Neural crest cell (in vitro differentiated cells): ENCODE measurements around the gene PPBP. TPM values are rescaled to one million over a fixed set of nuclear protein-coding genes. Genes with fewer than 3 reads are reported as not detected.
"Not testable (repeated sequence)": the region's sequence is repeated elsewhere in the genome, so short reads cannot be mapped to it uniquely, and the experiment has no call there.

Experiments used
- DNase-seq: peaks from one replicate; pipeline ENCODE4 v3.0.0; 2021; ENCODE audit warnings: low read depth, mixed read lengths, low spot score
- H3K27ac Mint-ChIP-seq: one replicate; pipeline ENCODE4 v1.8.0; 2021; ENCODE audit warnings: mild to moderate bottlenecking, mixed read lengths; ENCODE audit not compliant: unreplicated experiment
- H3K27me3 Mint-ChIP-seq: 2 replicates; pipeline ENCODE4 v1.8.0; 2021; ENCODE audit warnings: low read depth, mild to moderate bottlenecking, mixed read lengths
- H3K36me3 Mint-ChIP-seq: 2 replicates; pipeline ENCODE4 v1.8.0; 2021; ENCODE audit warnings: low read depth, mild to moderate bottlenecking, mixed read lengths
- H3K4me1 Mint-ChIP-seq: 2 replicates; pipeline ENCODE4 v1.8.0; 2021; ENCODE audit warnings: mixed read lengths
- H3K4me3 Mint-ChIP-seq: one replicate; pipeline ENCODE4 v1.8.0; 2021; ENCODE audit warnings: mild to moderate bottlenecking, mixed read lengths
- H3K9me3 Mint-ChIP-seq: 2 replicates; pipeline ENCODE4 v1.8.0; 2021; ENCODE audit warnings: mixed read lengths
- CTCF ChIP-seq: fragments of 200-600 bp; sonication (generic); conservative IDR thresholded peaks from 2 replicates; pipeline ENCODE4 v1.5.0; 2021; ENCODE audit warnings: antibody characterized with exemption, mild to moderate bottlenecking
- total RNA-seq: library from RNA; stranded (reverse); gene quantifications from 2 replicates; pipeline ENCODE4 v1.2.1, GENCODE V29; 2021

Gene PPBP
- total RNA-seq, 1 donor from 2014 or later: not detected

- H3K4me1 Mint-ChIP-seq: no peaks in the 10 kb centered on the region
- no peak for DNase-seq
- no peak for TF ChIP-seq CTCF
- no peak overlapping the region for H3K27ac Mint-ChIP-seq
- H3K36me3 Mint-ChIP-seq: no peaks in the 10 kb centered on the region
- peaks cover 13% of the 10 kb centered on the region for H3K9me3 Mint-ChIP-seq
- H3K4me3 Mint-ChIP-seq: no peak overlapping the region
- H3K27me3 Mint-ChIP-seq: peaks cover 2% of the 10 kb centered on the region
Measured at GRCh38 chr4:73967866-73968265, 20.1 kb downstream of the PPBP start.

- peak; percentile 40 for TF ChIP-seq CTCF
- H3K4me3 Mint-ChIP-seq: no peak overlapping the region
- no peak for DNase-seq
- H3K27ac Mint-ChIP-seq: no peak overlapping the region
- peaks cover 2% of the 10 kb centered on the region for H3K27me3 Mint-ChIP-seq
- no peaks in the 10 kb centered on the region for H3K4me1 Mint-ChIP-seq
- H3K36me3 Mint-ChIP-seq: peaks cover 8% of the 10 kb centered on the region
- peaks cover 14% of the 10 kb centered on the region for H3K9me3 Mint-ChIP-seq
Measured at GRCh38 chr4:73964862-73965611, 23.0 kb downstream of the PPBP start.

GRCh38 chr4:73962724-73963123 lies 25.3 kb downstream of the PPBP start:
- peaks cover 21% of the 10 kb centered on the region for H3K9me3 Mint-ChIP-seq
- H3K27ac Mint-ChIP-seq: no peak overlapping the region
- no peak overlapping the region for H3K4me3 Mint-ChIP-seq
- peaks cover 8% of the 10 kb centered on the region for H3K36me3 Mint-ChIP-seq
- no peaks in the 10 kb centered on the region for H3K4me1 Mint-ChIP-seq
- peaks cover 2% of the 10 kb centered on the region for H3K27me3 Mint-ChIP-seq
- TF ChIP-seq CTCF: no peak
- no peak for DNase-seq

GRCh38 chr4:73959041-73959440 lies 28.9 kb downstream of the PPBP start:
- not testable (repeated sequence) for DNase-seq, H3K27me3 Mint-ChIP-seq, H3K4me3 Mint-ChIP-seq, H3K27ac Mint-ChIP-seq, H3K4me1 Mint-ChIP-seq
- Mint-ChIP-seq H3K9me3 (peaks cover 30% of the 10 kb centered on the region), H3K36me3 (peaks cover 18% of the 10 kb centered on the region)

- Mint-ChIP-seq H3K27ac (no peak overlapping the region), H3K4me1 (peaks cover 5% of the 10 kb centered on the region)
Measured at GRCh38 chr4:73952352-73952751, 35.6 kb downstream of the PPBP start.

GRCh38 chr4:73950376-73950920 lies 37.5 kb downstream of the PPBP start:
- not testable (repeated sequence) for H3K27ac Mint-ChIP-seq, H3K36me3 Mint-ChIP-seq
- H3K27me3 Mint-ChIP-seq: peaks cover 46% of the 10 kb centered on the region

More at GRCh38 chr4:73952352-73952751, 35.6 kb downstream of the PPBP start:
- no peak for DNase-seq
- peaks cover 28% of the 10 kb centered on the region for H3K27me3 Mint-ChIP-seq
- no peak overlapping the region for H3K4me3 Mint-ChIP-seq
- peaks cover 12% of the 10 kb centered on the region for H3K9me3 Mint-ChIP-seq
- TF ChIP-seq CTCF: no peak
- H3K36me3 Mint-ChIP-seq: peaks cover 10% of the 10 kb centered on the region

More at GRCh38 chr4:73950376-73950920, 37.5 kb downstream of the PPBP start:
- H3K9me3 Mint-ChIP-seq, DNase-seq, H3K4me3 Mint-ChIP-seq, H3K4me1 Mint-ChIP-seq: not testable (repeated sequence)
